Measurements from ENCODE around the gene ETDC.

The ETDC gene

DNA sequence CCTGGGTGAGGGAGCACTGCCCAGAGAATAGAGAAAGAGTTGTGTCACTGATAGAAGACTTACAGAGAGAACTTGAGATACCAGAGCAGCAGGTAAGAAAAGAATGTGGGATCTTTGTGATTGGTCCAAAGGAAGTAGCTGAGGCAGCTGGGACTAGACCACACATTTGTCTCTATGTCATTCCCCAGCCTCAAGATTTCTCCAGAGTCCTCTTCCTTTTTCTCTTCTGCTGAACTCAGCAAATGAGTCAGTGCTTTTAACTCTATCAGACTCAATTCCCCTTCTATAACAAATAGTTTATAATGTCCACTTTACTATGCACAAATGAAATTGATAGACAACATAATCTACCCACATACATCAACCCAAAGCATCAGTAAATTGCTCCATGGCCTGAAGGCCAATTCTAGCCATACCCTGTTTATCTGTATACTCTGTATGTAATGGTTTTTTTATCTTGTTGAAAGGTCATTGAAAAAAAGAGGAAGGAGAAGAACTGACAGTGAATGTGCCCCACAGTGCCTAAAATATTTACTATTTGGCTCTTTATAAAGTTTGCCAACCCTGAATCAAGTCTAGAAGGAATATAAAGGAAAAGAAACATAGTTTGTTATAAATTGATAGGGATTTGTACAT is 38.2 kb downstream of the ETDC start:
- H3K27me3 ChIP-seq (ENCODE audit: insufficient read depth, low read length, poor library complexity, severe bottlenecking): no peaks in the 10 kb centered on the region
- TF ChIP-seq, protein P1, sequence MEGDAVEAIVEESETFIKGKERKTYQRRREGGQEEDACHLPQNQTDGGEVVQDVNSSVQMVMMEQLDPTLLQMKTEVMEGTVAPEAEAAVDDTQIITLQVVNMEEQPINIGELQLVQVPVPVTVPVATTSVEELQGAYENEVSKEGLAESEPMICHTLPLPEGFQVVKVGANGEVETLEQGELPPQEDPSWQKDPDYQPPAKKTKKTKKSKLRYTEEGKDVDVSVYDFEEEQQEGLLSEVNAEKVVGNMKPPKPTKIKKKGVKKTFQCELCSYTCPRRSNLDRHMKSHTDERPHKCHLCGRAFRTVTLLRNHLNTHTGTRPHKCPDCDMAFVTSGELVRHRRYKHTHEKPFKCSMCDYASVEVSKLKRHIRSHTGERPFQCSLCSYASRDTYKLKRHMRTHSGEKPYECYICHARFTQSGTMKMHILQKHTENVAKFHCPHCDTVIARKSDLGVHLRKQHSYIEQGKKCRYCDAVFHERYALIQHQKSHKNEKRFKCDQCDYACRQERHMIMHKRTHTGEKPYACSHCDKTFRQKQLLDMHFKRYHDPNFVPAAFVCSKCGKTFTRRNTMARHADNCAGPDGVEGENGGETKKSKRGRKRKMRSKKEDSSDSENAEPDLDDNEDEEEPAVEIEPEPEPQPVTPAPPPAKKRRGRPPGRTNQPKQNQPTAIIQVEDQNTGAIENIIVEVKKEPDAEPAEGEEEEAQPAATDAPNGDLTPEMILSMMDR (conservative IDR thresholded peaks at IDR 0.05; ENCODE audit: low read length): no peak
- no peak for TF ChIP-seq EZH2phosphoT487 (IDR thresholded peaks at IDR 0.05; ENCODE audit: borderline replicate concordance)

DNA sequence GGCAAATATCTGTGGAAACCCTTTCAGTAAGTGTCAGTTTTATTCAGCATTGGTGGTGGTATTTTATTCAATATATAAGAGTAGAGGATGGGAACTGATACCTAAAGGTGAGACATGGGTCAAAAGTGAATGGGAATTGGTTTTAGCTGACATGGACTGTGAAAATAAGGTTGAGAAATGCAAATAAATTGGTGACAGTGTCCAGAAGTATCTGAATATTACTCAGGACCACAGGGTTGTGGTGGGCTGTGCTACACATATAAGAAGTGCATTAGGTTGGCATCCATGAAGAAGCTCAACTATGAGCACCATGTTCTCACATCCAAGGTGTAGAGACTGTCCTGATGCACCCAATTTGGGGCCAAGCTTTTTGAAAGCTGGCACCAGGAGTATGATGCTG is 45.0 kb downstream of the ETDC start:
- H3K79me2 ChIP-seq (ENCODE audit: insufficient read depth, low read length): no peaks in the 10 kb centered on the region
- H2AFZ ChIP-seq (ENCODE audit: low read length): no peak overlapping the region
- no peaks in the 10 kb centered on the region for H3K9me2 ChIP-seq (replicated peaks; ENCODE audit: low read depth, low read length)
- no peaks in the 10 kb centered on the region for H3F3A ChIP-seq (ENCODE audit: low read depth)
- no peaks in the 10 kb centered on the region for H3K27me3 ChIP-seq (ENCODE audit: insufficient read depth, low read length, poor library complexity, severe bottlenecking)
- H3K4me3 ChIP-seq (ENCODE audit: low read length, poor library complexity, severe bottlenecking): no peak overlapping the region
- no peak overlapping the region for H3K9ac ChIP-seq (ENCODE audit: low read depth, low read length, poor library complexity, severe bottlenecking)
- no peak overlapping the region for H3K4me2 ChIP-seq (ENCODE audit: low read depth, low read length, poor library complexity, severe bottlenecking)
- H3K9me3 ChIP-seq (ENCODE audit: insufficient read depth, low read depth, low read length): no peaks in the 10 kb centered on the region
- H4K20me1 ChIP-seq (ENCODE audit: insufficient read depth, low read length, poor library complexity, severe bottlenecking): no peaks in the 10 kb centered on the region
- H3K36me3 ChIP-seq (ENCODE audit: insufficient read depth, low read length): no peaks in the 10 kb centered on the region
- no peaks in the 10 kb centered on the region for H3K4me1 ChIP-seq (ENCODE audit: insufficient read depth, low read length, poor library complexity, severe bottlenecking)
- TF ChIP-seq, protein P1 (conservative IDR thresholded peaks at IDR 0.05; ENCODE audit: low read length): no peak
- TF ChIP-seq EZH2phosphoT487 (IDR thresholded peaks at IDR 0.05; ENCODE audit: borderline replicate concordance): no peak

More for the DNA sequence above, 38.2 kb downstream of the ETDC start:
- no peak overlapping the region for H3K4me2 ChIP-seq (ENCODE audit: low read depth, low read length, poor library complexity, severe bottlenecking)
- no peak overlapping the region for H3K9ac ChIP-seq (ENCODE audit: low read depth, low read length, poor library complexity, severe bottlenecking)
- H4K20me1 ChIP-seq (ENCODE audit: insufficient read depth, low read length, poor library complexity, severe bottlenecking): peaks cover 9% of the 10 kb centered on the region
- peaks cover 11% of the 10 kb centered on the region; the same call in 1 of the 2 replicates for H3K79me2 ChIP-seq (ENCODE audit: insufficient read depth, low read length)
- no peaks in the 10 kb centered on the region for H3K36me3 ChIP-seq (ENCODE audit: insufficient read depth, low read length)
- no peak overlapping the region for H3K4me3 ChIP-seq (ENCODE audit: low read length, poor library complexity, severe bottlenecking)
- H3F3A ChIP-seq (ENCODE audit: low read depth): no peaks in the 10 kb centered on the region
- H3K9me3 ChIP-seq (ENCODE audit: insufficient read depth, low read depth, low read length): no peaks in the 10 kb centered on the region
- H2AFZ ChIP-seq (ENCODE audit: low read length): no peak overlapping the region
- H3K9me2 ChIP-seq (replicated peaks; ENCODE audit: low read depth, low read length): no peaks in the 10 kb centered on the region
- H3K4me1 ChIP-seq (ENCODE audit: insufficient read depth, low read length, poor library complexity, severe bottlenecking): peaks cover 4% of the 10 kb centered on the region

Measured in Loucy (cell line).